Pancreas (tissue), 10 donors: ENCODE measurements around the gene UBXN10. TPM values are rescaled to one million over a fixed set of nuclear protein-coding genes. Genes with fewer than 3 reads are reported as not detected.

Experiments
- ATAC-seq, 4 donors: fragments of 200-7000 bp; cut with Tn5 transposase; one replicate each; pipeline versions ENCODE4 v1.8.0 to v1.9.1; 2020; ENCODE audit warnings: mild to moderate bottlenecking in 4 of 4, moderate library complexity in 4 of 4
- DNase-seq, 6 donors: peaks; one replicate each; pipeline ENCODE4 v3.0.0-alpha.2; 2020
- FAIRE-seq: peaks from 2 replicates; lab custom pipeline; 2012; peaks lifted over from hg19 to GRCh38; lab: Jason Lieb, UNC
- H3K27ac ChIP-seq, 4 donors: fragments of 200-600 bp; sonication (generic); 1 replicate in 3 of 4; 2 replicates in 1 of 4; pipeline versions ENCODE4 v1.5.0 to v1.8.0; 2020
- H3K27me3 ChIP-seq, 4 donors: fragments of 200-600 bp; one replicate each; pipeline ENCODE4 v1.8.0; 2021
- H3K36me3 ChIP-seq, 3 donors: fragments of 200-600 bp; sonication (generic) in 1 of 3; one replicate each; pipeline versions ENCODE4 v1.5.0 to v1.8.0; 2020 to 2021
- H3K4me1 ChIP-seq, 3 donors: fragments of 200-600 bp; one replicate each; pipeline ENCODE4 v1.8.0; 2021
- H3K4me3 ChIP-seq, 4 donors: fragments of 200-600 bp; sonication (generic) in 2 of 4; one replicate each; pipeline versions ENCODE4 v1.5.0 to v1.8.0; 2020 to 2021
- H3K9me3 ChIP-seq, 4 donors: fragments of 200-600 bp; one replicate each; pipeline ENCODE4 v1.8.0; 2021
- WGBS, 2 donors: extraction: QIAGEN DNeasy Blood & Tissue Kit; methylation state at CpG; one replicate each; pipeline ENCODE4 v1.1.7; 2013; 5-methylcytosine and 5-hydroxymethylcytosine counted together
- intact Hi-C, 3 donors: fragments of 100-400 bp; cut with DNase I; formaldehyde crosslinking; loops; one replicate each; pipeline versions ENCODE4 v1.11.1 to v1.14.2; 2022
- polyA plus RNA-seq, 2 donors: library from polyadenylated mRNA; stranded (reverse); fragments of 200-250 nt; gene quantifications; one replicate each; pipeline ENCODE4 v1.2.3, GENCODE V29; 2013
- total RNA-seq, 6 donors: library from RNA; stranded (reverse); fragmentation: NEBNext Ultra II Directional in 4 of 6; extraction: Animal tissue kit (Norgen Biotek cat#: 25700) in 4 of 6; gene quantifications; one replicate each; pipeline versions ENCODE4 v1.2.1 to v1.2.4, GENCODE V29; 2021 to 2023
- TF ChIP-seq, protein P1 (sequence below), 4 donors: fragments of 200-600 bp; sonication (generic) in 3 of 4; IDR thresholded peaks; one replicate each; pipeline versions ENCODE4 v1.5.0 to v1.8.0; 2021; ENCODE audit warnings: antibody characterized with exemption in 4 of 4
- donor health status: healthy with polysubstance abuse.
- donor health status: DM: no; HTN: no; CAD: no; lungs with moderate emphysema.
- donor health status: DM: no; HTN: no; CAD: no.
- donor health status: control.
- donor health status: control.
- donor health status: Bipolar disorder and iron deficiency.
- donor health status: DM: yes; HTN: yes; CAD: no.
- donor health status: DM: no; HTN: no; CAD: no.
- donor health status: DM: no; HTN: no; CAD: no.
- donor health status: DM: yes; HTN: yes; CAD: no.

The UBXN10 gene
- total and polyA plus RNA-seq, 8 donors = 0.54 to 2.4 (median 0.75) TPM

DNA sequence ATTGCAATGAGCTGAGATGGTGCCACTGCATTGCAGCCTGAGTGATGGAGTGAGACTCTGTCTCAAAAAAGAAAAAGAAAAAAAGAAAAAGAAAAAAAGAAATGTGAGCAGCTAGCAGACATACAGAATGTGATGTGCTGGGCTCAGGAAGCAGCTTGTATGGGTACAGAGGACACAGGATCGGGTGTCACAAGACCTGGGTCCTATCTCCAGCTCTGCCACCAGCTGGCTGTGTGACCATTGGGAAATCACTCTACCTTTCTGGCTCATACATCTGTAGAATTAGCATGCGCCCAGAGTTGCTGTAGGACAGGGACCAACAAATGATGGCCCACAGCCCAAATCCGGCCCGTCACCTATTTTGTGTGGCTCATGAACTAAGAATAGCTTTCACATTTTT, 3.8 kb downstream of the UBXN10 start:
- Histone ChIP-seq H3K27me3 (no peaks in the 10 kb centered on the region), H3K36me3 (no peaks in the 10 kb centered on the region), H3K27ac (no peak overlapping the region), H3K9me3 (no peaks in the 10 kb centered on the region), H3K4me1 (peaks cover 0 to 3% (median 0%) of the 10 kb centered on the region in 3 donors), H3K4me3 (no peak overlapping the region)
- 75 to 80% methylated on average over 4 of the region's 4 CpGs for WGBS, 2 donors
- no peak for ATAC-seq
- no peak for FAIRE-seq
- intact Hi-C loops = no loop called here
- no peak for DNase-seq
- TF ChIP-seq, protein P1, sequence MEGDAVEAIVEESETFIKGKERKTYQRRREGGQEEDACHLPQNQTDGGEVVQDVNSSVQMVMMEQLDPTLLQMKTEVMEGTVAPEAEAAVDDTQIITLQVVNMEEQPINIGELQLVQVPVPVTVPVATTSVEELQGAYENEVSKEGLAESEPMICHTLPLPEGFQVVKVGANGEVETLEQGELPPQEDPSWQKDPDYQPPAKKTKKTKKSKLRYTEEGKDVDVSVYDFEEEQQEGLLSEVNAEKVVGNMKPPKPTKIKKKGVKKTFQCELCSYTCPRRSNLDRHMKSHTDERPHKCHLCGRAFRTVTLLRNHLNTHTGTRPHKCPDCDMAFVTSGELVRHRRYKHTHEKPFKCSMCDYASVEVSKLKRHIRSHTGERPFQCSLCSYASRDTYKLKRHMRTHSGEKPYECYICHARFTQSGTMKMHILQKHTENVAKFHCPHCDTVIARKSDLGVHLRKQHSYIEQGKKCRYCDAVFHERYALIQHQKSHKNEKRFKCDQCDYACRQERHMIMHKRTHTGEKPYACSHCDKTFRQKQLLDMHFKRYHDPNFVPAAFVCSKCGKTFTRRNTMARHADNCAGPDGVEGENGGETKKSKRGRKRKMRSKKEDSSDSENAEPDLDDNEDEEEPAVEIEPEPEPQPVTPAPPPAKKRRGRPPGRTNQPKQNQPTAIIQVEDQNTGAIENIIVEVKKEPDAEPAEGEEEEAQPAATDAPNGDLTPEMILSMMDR (IDR thresholded peaks at IDR 0.05) = no peak

DNA sequence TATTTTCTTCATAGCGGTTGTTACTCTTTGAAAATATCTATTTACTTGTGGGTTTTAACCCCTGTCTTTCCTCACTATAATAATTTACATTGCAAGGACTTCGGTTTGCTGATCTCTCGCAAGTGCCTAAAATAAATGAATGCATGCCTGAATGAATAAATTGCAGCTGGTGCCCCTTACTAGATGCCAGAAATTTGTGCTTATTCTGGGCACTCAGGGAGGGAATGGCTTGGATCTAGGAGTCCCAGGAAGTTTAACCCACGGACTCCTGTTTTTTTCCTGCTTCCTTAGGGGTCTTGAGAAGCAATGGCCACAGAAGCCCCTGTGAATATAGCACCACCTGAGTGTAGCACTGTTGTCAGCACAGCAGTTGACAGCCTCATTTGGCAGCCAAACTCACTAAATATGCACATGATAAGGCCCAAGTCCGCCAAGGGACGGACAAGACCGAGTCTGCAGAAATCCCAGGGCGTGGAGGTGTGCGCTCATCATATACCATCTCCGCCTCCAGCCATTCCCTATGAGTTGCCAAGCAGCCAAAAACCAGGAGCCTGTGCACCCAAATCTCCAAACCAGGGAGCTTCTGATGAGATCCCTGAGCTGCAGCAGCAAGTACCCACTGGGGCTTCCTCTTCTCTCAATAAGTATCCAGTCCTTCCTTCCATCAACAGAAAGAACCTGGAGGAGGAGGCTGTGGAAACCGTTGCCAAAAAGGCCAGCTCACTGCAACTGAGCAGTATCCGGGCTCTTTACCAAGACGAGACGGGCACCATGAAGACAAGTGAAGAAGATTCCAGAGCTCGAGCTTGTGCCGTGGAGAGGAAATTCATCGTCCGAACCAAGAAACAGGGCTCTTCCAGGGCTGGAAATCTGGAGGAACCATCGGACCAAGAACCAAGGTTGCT, 4.6 kb downstream of the UBXN10 start:
- TF ChIP-seq, protein P1 (IDR thresholded peaks at IDR 0.05) = no peak
- peaks cover 0 to 3% (median 0%) of the 10 kb centered on the region in 3 donors for H3K4me1 ChIP-seq
- WGBS, 2 donors = 74 to 84% methylated on average over 19 of the region's 19 CpGs
- intact Hi-C loops = no loop called here
- H3K4me3 ChIP-seq = no peak overlapping the region
- no peak for DNase-seq
- no peaks in the 10 kb centered on the region for H3K36me3 ChIP-seq
- no peaks in the 10 kb centered on the region for H3K9me3 ChIP-seq
- H3K27ac ChIP-seq = no peak overlapping the region
- no peak for FAIRE-seq
- H3K27me3 ChIP-seq = no peaks in the 10 kb centered on the region
- ATAC-seq = no peak

DNA sequence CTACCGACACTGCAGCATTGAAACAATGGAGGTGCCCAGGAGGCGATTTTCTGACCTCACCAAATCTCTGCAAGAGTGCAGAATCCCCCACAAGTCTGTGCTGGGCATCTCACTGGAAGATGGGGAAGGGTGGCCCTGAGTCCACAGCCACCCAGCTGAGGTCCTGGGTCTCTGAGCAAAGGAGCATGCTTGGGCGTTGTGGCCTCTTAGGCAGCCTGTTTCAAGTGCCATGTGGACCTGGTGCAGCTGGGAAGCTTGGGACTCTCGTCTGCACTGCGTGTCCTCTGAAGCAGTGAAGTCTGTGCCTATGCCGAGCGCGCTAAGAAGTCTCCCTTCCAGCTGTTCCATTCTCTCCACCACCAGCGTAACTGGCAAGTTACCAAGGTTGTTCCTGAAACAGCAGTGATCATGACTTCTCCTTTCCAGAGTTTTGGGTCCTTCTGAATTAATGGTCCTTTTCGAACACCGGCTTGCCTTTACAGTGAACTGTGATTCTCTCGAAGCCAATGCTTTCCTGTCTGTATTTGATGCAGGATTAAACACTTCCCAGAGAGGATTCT, 5.5 kb downstream of the UBXN10 start:
- intact Hi-C loops = no loop called here
- ATAC-seq (no peak), DNase-seq (no peak), FAIRE-seq (no peak)
- Histone ChIP-seq H3K27ac (no peak overlapping the region), H3K4me1 (peaks cover 0 to 1% (median 0%) of the 10 kb centered on the region in 3 donors), H3K4me3 (no peak overlapping the region), H3K9me3 (no peaks in the 10 kb centered on the region), H3K27me3 (no peaks in the 10 kb centered on the region), H3K36me3 (no peaks in the 10 kb centered on the region)
- TF ChIP-seq, protein P1 (IDR thresholded peaks at IDR 0.05) = no peak
- 70 to 74% methylated on average over 12 of the region's 12 CpGs for WGBS, 2 donors

DNA sequence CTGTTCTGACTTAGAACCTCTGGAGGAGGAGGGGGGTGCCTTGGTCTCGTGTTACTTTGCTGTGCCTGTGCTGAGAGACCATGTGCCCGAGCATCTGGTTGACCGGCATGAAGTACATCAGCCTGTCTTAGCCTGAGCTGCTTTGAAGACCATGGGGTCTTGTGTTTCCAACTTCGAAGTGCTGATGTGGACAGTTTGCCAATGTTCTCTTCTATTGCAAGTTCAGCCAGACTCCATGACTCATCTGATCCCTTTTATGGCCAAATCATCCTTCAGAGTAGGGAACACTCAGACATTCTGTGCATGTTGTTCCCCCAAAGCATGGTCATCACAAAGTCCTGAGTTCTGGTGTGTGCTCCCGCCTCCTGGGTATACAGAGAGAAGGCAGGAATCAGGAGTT, 6.5 kb downstream of the UBXN10 start:
- ATAC-seq = peak in 3 of 4 donors; percentile 12 to 41 (median 41)
- 66 to 67% methylated on average over 5 of the region's 5 CpGs for whole genome bisulfite sequencing, 2 donors

More for the DNA sequence above, 6.5 kb downstream of the UBXN10 start:
- Histone ChIP-seq H3K27me3 (no peaks in the 10 kb centered on the region), H3K4me1 (no peaks in the 10 kb centered on the region), H3K36me3 (no peaks in the 10 kb centered on the region), H3K9me3 (no peaks in the 10 kb centered on the region), H3K4me3 (no peak overlapping the region), H3K27ac (no peak overlapping the region)
- FAIRE-seq = no peak
- DNase-seq = no peak
- TF ChIP-seq, protein P1 (IDR thresholded peaks at IDR 0.05) = no peak
- intact Hi-C loops = no loop called here
